HepG2 (cell line): ENCODE results near the gene TOX4. TPM values are rescaled to one million over a fixed set of nuclear protein-coding genes. Genes with fewer than 3 reads are reported as not detected.

Experiments
- CREM ChIP-seq, 2 experiments: sonication (generic) in 1 of 2; formaldehyde crosslinking in 1 of 2; IDR thresholded peaks; 2 replicates each; pipeline versions ENCODE4 v1.4.0 to v1.6.1; 2016 to 2020; ENCODE audit warnings: antibody characterized with exemption in 1 of 2, mild to moderate bottlenecking in 1 of 2, missing genetic modification reagents in 1 of 2
- DPF2 ChIP-seq: sonication (generic); formaldehyde crosslinking; IDR thresholded peaks from 2 replicates; pipeline ENCODE4 v1.4.0; 2020; ENCODE audit warnings: mild to moderate bottlenecking, low read depth, missing genetic modification reagents, borderline replicate concordance
- GFI1 ChIP-seq: sonication (generic); formaldehyde crosslinking; IDR thresholded peaks from 2 replicates; pipeline ENCODE4 v1.5.0; 2020; ENCODE audit warnings: missing genetic modification reagents, mild to moderate bottlenecking, borderline replicate concordance
- HNRNPLL ChIP-seq: fragments of 200-400 bp; formaldehyde crosslinking; IDR thresholded peaks from 2 replicates; pipeline ENCODE4 v1.6.1; 2017; ENCODE audit warnings: mild to moderate bottlenecking, low read depth, low read length; ENCODE audit not compliant: poor library complexity, severe bottlenecking
- KLF13 ChIP-seq: sonication (generic); formaldehyde crosslinking; IDR thresholded peaks from 2 replicates; pipeline ENCODE4 v1.4.0; 2020; ENCODE audit warnings: mild to moderate bottlenecking, missing genetic modification reagents
- RBM22 ChIP-seq: fragments of 200-400 bp; formaldehyde crosslinking; optimal IDR thresholded peaks from 2 replicates; pipeline ENCODE3; 2017; ENCODE audit warnings: mild to moderate bottlenecking, low read length, moderate library complexity
- SETDB1 ChIP-seq: sonication (generic); formaldehyde crosslinking; IDR thresholded peaks from 2 replicates; pipeline ENCODE4 v1.5.1; 2020; ENCODE audit warnings: missing genetic modification reagents, mild to moderate bottlenecking, borderline replicate concordance
- XRCC5 ChIP-seq: fragments of 200-400 bp; formaldehyde crosslinking; optimal IDR thresholded peaks from 2 replicates; pipeline ENCODE3; 2017; ENCODE audit warnings: mild to moderate bottlenecking, low read length
- ZBTB7A ChIP-seq: sonication (generic); formaldehyde crosslinking; IDR thresholded peaks from 2 replicates; pipeline ENCODE4 v1.8.0; 2022; ENCODE audit warnings: mild to moderate bottlenecking, missing genetic modification reagents
- ZNF256 ChIP-seq: sonication (generic); formaldehyde crosslinking; conservative IDR thresholded peaks from 2 replicates; pipeline ENCODE4 v1.4.0; 2020; ENCODE audit warnings: missing genetic modification reagents
- ZNF484 ChIP-seq: sonication (generic); formaldehyde crosslinking; IDR thresholded peaks from 2 replicates; pipeline ENCODE4 v1.5.1; 2020; ENCODE audit warnings: mild to moderate bottlenecking, low read depth, missing genetic modification reagents, borderline replicate concordance
- ZNF670 ChIP-seq: sonication (generic); formaldehyde crosslinking; IDR thresholded peaks from 2 replicates; pipeline ENCODE4 v1.8.0; 2022; ENCODE audit warnings: mild to moderate bottlenecking, missing genetic modification reagents, borderline replicate concordance
- polyA plus RNA-seq, 8 experiments: library from polyadenylated mRNA; depleted of rRNA in 3 of 8; stranded (reverse) in 7 of 8; unstranded in 1 of 8; fragments of >200 nt; fragmentation: Illumina TruSeq in 4 of 8; extraction: Trizol in 4 of 8; gene quantifications; 2 replicates each; pipeline versions ENCODE4 v1.2.1 to v1.2.3, GENCODE V29; 2011 to 2016; ENCODE audit warnings: low read depth in 4 of 8, missing spikeins in 1 of 8, mixed read lengths in 1 of 8; ENCODE audit not compliant: insufficient read depth in 1 of 8
- total RNA-seq, 5 experiments: library from RNA; depleted of rRNA; stranded (reverse); fragments of >200 nt; fragmentation: Illumina TruSeq; extraction: Trizol; gene quantifications; 2 replicates each; pipeline ENCODE4 v1.2.3, GENCODE V29; 2016; ENCODE audit warnings: low read depth in 1 of 5
- TF ChIP-seq, protein P1 (sequence below): sonication (generic); formaldehyde crosslinking; IDR thresholded peaks from 2 replicates; pipeline ENCODE4 v1.8.0; 2022; ENCODE audit warnings: missing genetic modification reagents, mild to moderate bottlenecking, moderate library complexity, borderline replicate concordance
- TF ChIP-seq, protein P2 (sequence below): sonication (generic); formaldehyde crosslinking; IDR thresholded peaks from 2 replicates; pipeline ENCODE4 v1.4.0; 2020; ENCODE audit warnings: missing genetic modification reagents
- TF ChIP-seq, protein P3 (sequence below): sonication (generic); formaldehyde crosslinking; IDR thresholded peaks from 2 replicates; pipeline ENCODE4 v1.5.0; 2020; ENCODE audit warnings: missing genetic modification reagents, mild to moderate bottlenecking, borderline replicate concordance
- TF ChIP-seq, protein P4 (sequence below): sonication (generic); formaldehyde crosslinking; conservative IDR thresholded peaks from 2 replicates; pipeline ENCODE4 v1.4.0; 2020; ENCODE audit warnings: missing genetic modification reagents
- TF ChIP-seq, protein P5 (sequence below): sonication (generic); formaldehyde crosslinking; IDR thresholded peaks from 2 replicates; pipeline ENCODE4 v1.4.0; 2020; ENCODE audit warnings: missing genetic modification reagents
- TF ChIP-seq, protein P6 (sequence below): sonication (generic); formaldehyde crosslinking; IDR thresholded peaks from 2 replicates; pipeline ENCODE4 v1.4.0; 2020; ENCODE audit warnings: mild to moderate bottlenecking, missing genetic modification reagents, borderline replicate concordance

Gene TOX4
- total and polyA plus RNA-seq, 2 of the 13 experiments (the other 11 are each of a cell fraction or from before 2014, with no cell fraction given), result 71.8 to 163 TPM

DNA sequence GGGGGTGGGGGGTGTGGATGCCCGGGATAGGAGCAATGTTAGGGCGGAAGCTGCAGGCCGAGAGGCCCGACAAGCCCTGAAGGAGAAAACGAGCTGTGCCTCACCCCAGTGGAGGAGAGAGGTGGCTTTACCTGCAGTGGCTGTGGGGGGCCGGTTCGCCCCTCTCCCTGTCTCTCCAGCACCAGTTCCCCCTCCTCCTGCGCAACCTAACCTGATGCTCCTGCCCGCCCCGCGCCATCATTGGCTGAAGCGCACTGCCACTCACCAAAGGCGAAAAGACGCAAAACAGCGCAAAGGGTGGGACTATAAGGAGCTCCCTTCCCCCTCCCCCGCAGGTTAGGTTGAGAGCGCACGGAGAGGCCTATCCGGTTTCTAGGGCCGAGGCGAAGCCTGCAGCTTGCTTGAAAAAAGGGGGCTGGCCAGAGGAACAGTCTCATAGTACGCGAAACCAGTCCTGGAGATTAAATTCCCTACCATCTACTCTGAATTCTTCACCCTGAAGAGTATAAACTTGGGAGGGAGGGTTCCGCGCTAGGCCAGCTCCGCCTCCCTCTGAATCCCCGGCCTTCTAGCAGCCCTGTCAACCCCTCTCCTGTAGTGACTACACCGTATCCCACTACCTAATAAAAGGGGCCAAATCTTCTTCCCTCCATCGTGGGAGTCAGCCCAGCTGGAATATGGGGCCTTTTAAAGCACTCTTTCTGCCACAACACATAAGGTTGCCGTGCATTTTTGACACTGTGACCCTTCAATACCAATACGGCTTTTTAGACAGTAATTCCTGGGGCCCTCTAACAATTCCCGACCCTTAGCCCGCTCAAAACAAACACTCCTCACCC is 39.7 kb upstream of the TOX4 start (continued):
- TF ChIP-seq DPF2 (no peak), SETDB1 (CRISPR knock-in tag) (no peak), GFI1 (CRISPR knock-in tag) (peak; percentile 55; the same call in 1 of the 2 replicates), ZNF670 (CRISPR knock-in tag) (no peak), HNRNPLL (peak; percentile 89), ZNF484 (no peak), ZNF256 (CRISPR knock-in tag) (no peak), ZBTB7A (peak; percentile 50), KLF13 (CRISPR knock-in tag) (no peak), RBM22 (peak; percentile 100), XRCC5 (peak; percentile 99), CREM (IDR thresholded peaks at IDR 0.05) (peak; percentile 87), CREM (CRISPR knock-in tag; IDR thresholded peaks at IDR 0.05) (no peak)
- TF ChIP-seq, protein P1, sequence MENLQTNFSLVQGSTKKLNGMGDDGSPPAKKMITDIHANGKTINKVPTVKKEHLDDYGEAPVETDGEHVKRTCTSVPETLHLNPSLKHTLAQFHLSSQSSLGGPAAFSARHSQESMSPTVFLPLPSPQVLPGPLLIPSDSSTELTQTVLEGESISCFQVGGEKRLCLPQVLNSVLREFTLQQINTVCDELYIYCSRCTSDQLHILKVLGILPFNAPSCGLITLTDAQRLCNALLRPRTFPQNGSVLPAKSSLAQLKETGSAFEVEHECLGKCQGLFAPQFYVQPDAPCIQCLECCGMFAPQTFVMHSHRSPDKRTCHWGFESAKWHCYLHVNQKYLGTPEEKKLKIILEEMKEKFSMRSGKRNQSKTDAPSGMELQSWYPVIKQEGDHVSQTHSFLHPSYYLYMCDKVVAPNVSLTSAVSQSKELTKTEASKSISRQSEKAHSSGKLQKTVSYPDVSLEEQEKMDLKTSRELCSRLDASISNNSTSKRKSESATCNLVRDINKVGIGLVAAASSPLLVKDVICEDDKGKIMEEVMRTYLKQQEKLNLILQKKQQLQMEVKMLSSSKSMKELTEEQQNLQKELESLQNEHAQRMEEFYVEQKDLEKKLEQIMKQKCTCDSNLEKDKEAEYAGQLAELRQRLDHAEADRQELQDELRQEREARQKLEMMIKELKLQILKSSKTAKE (CRISPR knock-in tag), result no peak
- TF ChIP-seq, protein P2, sequence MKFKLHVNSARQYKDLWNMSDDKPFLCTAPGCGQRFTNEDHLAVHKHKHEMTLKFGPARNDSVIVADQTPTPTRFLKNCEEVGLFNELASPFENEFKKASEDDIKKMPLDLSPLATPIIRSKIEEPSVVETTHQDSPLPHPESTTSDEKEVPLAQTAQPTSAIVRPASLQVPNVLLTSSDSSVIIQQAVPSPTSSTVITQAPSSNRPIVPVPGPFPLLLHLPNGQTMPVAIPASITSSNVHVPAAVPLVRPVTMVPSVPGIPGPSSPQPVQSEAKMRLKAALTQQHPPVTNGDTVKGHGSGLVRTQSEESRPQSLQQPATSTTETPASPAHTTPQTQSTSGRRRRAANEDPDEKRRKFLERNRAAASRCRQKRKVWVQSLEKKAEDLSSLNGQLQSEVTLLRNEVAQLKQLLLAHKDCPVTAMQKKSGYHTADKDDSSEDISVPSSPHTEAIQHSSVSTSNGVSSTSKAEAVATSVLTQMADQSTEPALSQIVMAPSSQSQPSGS, result peak; percentile 86
- TF ChIP-seq, protein P3, sequence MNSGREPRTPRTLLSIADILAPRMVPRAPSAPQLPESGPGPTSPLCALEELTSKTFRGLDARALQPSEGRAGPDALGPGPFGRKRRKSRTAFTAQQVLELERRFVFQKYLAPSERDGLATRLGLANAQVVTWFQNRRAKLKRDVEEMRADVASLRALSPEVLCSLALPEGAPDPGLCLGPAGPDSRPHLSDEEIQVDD (CRISPR knock-in tag), result peak; percentile 61; the same call in 1 of the 2 replicates
- TF ChIP-seq, protein P4, sequence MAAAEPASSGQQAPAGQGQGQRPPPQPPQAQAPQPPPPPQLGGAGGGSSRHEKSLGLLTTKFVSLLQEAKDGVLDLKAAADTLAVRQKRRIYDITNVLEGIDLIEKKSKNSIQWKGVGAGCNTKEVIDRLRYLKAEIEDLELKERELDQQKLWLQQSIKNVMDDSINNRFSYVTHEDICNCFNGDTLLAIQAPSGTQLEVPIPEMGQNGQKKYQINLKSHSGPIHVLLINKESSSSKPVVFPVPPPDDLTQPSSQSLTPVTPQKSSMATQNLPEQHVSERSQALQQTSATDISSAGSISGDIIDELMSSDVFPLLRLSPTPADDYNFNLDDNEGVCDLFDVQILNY (CRISPR knock-in tag), result no peak
- TF ChIP-seq, protein P5, sequence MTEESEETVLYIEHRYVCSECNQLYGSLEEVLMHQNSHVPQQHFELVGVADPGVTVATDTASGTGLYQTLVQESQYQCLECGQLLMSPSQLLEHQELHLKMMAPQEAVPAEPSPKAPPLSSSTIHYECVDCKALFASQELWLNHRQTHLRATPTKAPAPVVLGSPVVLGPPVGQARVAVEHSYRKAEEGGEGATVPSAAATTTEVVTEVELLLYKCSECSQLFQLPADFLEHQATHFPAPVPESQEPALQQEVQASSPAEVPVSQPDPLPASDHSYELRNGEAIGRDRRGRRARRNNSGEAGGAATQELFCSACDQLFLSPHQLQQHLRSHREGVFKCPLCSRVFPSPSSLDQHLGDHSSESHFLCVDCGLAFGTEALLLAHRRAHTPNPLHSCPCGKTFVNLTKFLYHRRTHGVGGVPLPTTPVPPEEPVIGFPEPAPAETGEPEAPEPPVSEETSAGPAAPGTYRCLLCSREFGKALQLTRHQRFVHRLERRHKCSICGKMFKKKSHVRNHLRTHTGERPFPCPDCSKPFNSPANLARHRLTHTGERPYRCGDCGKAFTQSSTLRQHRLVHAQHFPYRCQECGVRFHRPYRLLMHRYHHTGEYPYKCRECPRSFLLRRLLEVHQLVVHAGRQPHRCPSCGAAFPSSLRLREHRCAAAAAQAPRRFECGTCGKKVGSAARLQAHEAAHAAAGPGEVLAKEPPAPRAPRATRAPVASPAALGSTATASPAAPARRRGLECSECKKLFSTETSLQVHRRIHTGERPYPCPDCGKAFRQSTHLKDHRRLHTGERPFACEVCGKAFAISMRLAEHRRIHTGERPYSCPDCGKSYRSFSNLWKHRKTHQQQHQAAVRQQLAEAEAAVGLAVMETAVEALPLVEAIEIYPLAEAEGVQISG, result peak; percentile 95
- TF ChIP-seq, protein P6, sequence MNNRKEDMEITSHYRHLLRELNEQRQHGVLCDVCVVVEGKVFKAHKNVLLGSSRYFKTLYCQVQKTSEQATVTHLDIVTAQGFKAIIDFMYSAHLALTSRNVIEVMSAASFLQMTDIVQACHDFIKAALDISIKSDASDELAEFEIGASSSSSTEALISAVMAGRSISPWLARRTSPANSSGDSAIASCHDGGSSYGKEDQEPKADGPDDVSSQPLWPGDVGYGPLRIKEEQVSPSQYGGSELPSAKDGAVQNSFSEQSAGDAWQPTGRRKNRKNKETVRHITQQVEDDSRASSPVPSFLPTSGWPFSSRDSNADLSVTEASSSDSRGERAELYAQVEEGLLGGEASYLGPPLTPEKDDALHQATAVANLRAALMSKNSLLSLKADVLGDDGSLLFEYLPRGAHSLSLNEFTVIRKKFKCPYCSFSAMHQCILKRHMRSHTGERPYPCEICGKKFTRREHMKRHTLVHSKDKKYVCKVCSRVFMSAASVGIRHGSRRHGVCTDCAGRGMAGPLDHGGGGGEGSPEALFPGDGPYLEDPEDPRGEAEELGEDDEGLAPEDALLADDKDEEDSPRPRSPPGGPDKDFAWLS, result no peak
